GM04504 (cell line): ENCODE data around the gene CRYBA2.

Experiments used
- DNase-seq: peaks from one replicate; pipeline ENCODE4 v3.0.0-alpha.2; 2012; ENCODE audit warnings: low read depth

Gene CRYBA2

GRCh38 chr2:219023045-219023605 is 29.9 kb upstream of the CRYBA2 start:
- no peak for DNase-seq

DNA sequence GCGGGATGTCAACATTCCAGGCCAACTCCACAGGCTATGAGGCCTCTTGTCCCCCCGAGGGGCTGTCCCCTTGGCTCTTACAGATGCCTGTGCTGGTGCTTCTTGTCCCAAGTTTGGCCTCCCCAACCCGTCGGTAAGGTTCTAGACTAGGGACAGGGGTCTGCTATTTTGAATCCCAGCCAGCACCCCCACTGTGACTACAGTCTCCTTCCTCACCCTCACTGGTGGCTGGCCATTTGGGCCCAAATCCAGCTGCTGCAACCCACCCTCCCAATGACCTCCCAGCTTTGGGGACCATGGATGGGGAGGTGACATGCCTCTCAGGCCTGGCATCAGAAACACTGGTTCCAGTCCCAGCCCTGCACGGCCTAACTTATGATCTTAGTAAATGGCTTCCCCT is 29.4 kb upstream of the CRYBA2 start:
- no peak for DNase-seq

DNA sequence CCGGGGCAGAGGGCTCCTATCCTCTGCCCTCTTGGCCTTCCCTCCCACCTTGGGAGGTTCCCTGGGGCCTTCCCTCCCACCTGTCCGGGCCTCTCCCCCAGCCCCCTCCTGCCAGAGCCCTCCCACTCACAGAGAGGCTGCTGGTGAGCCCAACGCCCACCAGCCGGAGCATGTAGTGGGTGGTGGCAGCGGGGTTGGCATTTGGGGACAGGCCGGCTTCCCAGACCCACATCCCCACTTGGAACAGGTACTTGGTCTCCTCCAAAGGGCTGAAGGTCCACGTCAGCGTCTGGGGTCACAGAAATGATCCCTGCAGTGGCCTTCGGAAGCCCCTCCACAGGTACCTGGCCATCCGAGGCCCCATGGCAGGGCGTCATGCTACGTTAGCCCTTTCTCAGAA is 28.8 kb upstream of the CRYBA2 start:
- no peak for DNase-seq

- no peak for DNase-seq
Observed at GRCh38 chr2:219021591-219021990, 28.4 kb upstream of the CRYBA2 start.

GRCh38 chr2:219020604-219021365 is 27.6 kb upstream of the CRYBA2 start:
- no peak for DNase-seq

DNA sequence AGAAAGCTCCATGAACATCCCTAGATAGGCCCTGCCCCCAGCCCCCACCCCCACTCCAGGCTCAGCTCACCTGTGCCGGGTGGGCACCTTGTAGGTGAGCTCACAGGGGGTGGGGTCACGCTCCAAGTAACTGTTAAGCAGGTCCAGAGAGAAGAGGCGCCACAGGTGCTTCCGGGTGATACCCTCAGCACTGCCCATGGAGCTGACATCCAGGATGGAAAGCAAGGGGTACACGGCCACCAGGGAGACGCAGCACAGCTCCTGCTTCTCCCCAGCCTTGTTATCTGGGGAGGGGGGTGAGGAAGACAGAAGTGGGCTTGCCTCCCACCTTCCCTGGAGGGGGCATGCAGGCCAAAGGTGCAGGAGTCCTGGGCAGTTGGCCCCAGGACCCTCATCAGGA is 26.2 kb upstream of the CRYBA2 start:
- no peak for DNase-seq

- DNase-seq, result no peak
Observed at GRCh38 chr2:219018726-219019125, 25.5 kb upstream of the CRYBA2 start.

GRCh38 chr2:219018286-219018685 is 25.1 kb upstream of the CRYBA2 start:
- no peak for DNase-seq

DNA sequence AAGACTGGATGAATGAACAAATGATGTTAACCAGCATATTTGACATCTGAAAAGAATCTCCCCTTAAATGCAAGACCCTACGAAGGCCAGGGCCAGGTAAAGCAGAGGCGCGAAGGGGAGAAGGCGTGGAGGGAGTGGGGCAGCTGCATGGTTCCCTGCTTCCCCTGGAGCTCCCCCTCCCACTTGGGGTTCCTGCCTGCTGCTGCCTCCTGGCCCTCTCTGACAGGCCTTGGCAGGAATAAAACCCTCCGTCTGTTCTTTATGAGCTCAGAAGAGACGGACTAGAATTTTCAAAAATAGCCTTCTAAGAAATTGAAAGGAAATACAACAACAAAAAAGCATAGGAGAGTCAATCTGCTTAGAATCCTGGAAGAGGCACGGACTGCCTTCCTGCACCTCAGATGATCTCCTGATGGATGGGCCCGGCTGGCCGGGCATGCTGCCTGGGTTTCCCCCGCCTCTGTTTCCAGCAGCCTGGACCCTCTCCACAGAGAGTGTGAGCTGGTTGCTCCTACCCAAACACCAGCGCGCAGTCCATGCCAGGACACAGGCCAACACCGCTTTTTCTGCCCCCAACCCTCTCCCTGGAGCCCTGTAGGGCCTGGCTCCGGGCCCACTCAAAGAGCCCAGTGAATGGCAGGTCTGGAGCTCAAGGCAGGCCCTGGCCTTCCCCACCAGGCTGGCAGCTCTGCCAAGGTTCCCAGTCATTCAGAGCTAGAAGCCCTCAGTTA is 24.1 kb upstream of the CRYBA2 start:
- no peak for DNase-seq

GRCh38 chr2:219016721-219017120 is 23.5 kb upstream of the CRYBA2 start:
- DNase-seq, result no peak

DNA sequence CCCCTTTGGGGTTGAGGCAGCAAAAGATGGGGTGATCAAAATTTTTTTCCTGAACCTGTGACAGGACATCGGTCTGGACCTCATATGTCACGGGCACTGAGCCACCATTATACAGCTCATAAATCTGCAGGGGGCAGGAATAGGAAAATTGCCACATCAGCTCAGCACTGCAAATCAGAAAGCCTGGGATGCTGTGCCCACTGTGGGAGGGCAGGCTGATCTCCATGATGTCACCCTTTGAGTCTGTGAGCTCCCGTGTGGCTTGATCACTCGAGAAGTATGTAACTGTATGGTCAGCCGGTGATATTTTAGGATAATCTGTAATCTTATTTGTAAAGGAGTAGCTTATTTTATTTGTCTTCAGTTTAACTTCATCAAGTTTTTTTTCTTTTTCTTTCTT is 17.7 kb upstream of the CRYBA2 start:
- DNase-seq, result no peak

DNA sequence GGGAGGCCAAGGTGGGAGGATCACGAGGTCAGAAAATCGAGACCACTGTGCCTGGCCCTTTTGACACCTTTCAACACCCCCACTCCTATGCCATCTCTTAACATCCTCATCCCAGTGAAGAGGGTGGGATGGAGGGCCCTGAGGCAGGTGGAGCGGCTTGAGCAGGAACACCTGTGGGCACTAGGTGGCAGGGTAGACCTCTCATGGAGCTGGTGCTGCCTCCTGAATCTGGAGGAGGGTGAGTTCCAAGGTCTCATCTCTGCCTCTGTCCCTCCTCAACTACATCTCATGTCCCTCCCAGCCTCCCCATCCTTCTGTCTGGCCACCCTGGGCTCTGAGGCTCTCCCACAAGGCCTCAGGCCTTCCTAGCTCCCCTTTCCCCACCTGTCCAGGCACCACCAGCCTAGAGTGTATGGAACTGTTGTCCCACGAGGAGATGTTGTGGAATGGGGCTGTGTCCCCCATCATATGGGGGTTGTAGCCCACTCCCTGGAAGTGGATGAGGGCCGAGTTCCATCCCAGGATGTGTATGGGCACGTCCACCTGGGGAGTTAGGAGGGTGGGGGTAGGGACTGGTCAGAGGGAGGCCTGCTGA is 17.0 kb upstream of the CRYBA2 start:
- no peak for DNase-seq

- DNase-seq, result no peak
Observed at GRCh38 chr2:219009294-219009693, 16.1 kb upstream of the CRYBA2 start.

- DNase-seq, result no peak
Observed at GRCh38 chr2:219003979-219004378, 10.8 kb upstream of the CRYBA2 start.

GRCh38 chr2:219003267-219003634 is 10.0 kb upstream of the CRYBA2 start:
- DNase-seq, result no peak

DNA sequence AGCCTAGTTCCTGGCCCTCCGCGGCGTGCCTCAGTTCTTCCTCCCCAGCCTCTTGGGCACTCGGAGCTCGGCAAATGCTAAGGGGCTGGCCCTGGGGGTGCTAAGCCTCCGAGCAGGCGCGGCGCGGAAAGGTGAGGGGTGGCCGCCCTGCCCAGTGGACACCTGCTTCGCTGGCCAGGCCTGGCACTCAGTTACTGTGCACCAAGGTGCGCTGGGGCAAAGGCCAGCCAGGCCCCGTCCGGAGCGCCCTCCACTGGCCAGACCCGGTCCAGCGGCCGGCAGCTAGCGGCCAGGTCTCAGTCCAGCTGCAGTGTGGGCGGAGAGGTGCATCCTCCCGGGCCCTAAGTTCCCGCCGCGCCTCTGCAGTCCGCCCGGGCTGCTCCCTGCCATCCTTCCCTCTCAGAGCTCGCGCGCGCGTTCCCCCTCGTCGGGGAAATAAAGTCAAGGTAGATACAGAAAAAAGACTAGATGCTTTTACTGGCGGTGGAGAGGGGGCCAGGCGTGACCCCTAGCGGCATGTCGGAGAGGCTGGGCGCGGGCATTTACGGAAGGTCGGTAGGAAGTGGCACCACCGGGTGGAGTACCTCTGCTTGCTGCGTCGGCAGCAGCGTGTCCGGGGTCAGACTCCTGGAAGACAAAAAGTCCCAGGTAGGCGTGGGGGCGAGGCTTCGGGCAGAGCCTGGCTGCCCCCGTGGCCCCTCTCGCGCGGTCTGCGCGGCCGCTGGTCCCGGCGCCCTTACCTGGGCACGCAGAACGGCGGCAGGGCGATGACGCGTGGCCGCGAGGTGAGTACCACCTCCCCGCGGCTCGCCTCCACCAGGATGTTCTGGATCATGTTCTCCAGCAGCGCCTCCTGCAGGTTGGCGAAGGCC is 9.4 kb upstream of the CRYBA2 start:
- no peak for DNase-seq

DNA sequence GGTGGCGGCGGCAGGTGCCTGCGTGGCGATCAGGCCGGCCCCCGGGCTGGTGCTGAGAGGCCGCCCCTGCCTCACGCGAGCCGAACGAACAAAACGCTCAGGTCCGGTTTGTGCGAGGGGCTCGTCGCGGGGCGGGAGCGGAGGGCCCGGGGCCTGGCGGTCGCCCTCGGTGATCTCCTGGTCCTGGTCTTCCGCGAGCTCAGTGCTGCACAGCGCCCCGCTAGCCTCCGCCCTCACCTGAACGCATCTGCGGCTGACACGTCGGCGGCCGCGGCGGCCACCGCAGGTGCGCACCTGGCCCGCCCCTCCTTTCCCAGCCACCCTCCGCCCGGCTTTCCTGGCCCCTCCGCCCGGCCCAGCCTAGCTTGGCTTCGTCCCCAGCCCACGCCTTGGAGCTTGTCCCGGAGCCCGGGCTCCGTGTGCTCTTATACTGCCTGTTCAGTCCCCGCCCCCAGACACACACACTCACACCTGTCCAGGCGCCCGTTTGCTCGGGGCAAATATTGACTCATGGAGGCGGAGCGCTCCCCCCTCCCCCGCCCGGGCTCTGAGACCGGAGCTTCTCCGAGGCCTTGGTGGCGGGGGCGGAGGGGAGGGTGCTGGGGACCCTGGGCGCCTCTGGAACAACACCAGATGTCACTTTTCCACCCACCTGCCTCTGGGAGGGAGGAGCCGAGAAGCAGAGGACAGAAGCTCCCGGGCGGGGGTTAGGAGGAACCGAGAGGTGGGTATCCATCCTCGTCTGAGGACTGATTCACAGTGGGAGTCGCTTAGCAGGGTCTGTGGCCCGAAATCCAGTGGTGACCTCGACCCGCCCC is 8.6 kb upstream of the CRYBA2 start:
- DNase-seq, result no peak

DNA sequence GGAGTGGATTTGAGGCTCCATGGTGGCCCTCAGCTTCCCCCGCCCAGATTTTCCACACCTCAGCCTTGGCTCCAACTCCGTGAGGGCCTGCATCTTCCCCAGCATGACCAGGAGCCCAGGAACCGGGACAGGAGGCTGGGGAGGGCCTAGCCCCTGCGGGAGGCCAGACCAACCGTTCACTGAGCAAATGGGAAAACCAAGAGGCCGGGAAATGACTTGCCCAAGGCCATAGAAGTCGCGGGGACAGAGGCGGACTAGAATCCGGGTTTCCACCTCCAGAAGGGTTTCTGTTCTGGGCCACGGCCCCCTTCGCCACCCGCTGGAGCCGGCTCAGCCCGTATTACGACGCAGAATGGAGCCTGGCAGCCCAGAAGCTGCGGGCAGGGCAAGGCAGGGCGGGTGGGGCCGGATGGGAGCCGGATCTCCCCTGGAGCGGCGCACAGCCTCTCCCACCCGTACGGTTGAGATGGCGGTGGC is 7.9 kb upstream of the CRYBA2 start:
- DNase-seq, result no peak

- no peak for DNase-seq
Observed at GRCh38 chr2:219000569-219000960, 7.3 kb upstream of the CRYBA2 start.

DNA sequence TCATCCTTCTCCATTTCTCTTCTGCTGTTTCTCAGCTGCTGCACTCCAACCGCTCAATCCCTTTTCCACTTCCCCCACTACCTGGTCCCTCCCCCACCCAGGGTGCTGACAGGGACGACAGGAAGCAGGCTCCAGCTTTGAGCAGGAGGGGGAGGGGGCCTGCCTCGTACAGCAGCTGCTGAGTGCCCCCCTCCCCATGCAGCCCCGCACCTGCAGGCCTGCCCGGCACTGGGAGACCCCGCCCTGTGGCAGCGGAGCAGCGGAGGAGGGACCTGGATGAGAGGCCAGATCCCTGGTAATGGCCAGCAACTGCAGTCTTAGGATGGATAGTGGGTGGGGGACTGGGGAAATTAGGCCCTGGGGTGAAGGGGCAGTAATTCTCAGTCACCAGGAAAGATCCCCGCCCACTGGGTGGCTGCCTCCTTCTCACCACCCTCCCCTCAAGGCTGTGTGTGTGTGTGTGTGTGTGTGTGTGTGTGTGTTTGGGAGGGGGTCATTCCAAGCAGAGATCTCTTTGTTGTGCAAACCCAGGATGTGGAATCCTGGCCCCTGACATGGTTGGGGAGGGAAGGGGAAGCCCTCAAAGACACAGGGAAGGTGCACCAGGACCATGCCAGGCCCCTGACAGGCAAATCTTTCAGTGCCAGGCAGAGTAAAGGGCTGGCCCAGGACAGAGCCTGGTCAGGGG is 6.8 kb upstream of the CRYBA2 start:
- DNase-seq, result no peak
